Stimulated activated CD4-positive, alpha-beta T cell treated with anti-CD3 and anti-CD28 coated beads, Interleukin-12 subunit alpha, Interleukin-12 subunit beta, amount 100 ng/mL, for 48 hours (primary cell): ENCODE data around the gene IFI44.
A peak's percentile ranks its signal among the peaks of the same experiment; 100 is the strongest.

ENCODE experiments used
- DNase-seq, 3 donors: peaks; one replicate each; pipeline ENCODE4 v3.0.0-alpha.2; 2020; ENCODE audit warnings: low read depth in 2 of 3, low spot score in 1 of 3

Gene IFI44

DNA sequence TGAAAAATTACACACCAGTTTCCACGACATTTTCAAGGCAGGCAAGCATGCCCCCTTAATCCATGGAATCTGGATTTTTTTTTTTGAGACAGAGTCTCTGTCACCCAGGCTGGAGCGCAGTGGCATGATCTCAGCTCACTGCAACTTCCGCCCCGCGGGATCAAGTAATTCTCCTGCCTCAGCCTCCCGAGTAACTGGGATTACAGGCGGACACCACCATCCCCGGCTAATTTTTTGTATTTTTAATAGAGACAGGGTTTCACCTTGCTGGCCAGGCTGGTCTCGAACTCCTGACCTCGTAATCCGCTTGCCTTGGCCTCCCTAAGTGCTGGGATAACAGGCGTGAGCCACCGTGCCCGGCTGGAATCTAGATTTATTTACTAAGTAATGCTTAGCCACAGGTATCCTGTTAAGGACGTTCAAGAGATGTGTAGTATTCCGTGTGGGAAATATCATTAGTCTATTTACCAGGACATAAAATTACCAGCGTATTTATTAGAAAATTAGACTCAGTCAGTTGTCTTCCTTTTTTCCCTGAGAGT lies 2.5 kb downstream of the IFI44 start:
- DNase-seq, result no peak

DNA sequence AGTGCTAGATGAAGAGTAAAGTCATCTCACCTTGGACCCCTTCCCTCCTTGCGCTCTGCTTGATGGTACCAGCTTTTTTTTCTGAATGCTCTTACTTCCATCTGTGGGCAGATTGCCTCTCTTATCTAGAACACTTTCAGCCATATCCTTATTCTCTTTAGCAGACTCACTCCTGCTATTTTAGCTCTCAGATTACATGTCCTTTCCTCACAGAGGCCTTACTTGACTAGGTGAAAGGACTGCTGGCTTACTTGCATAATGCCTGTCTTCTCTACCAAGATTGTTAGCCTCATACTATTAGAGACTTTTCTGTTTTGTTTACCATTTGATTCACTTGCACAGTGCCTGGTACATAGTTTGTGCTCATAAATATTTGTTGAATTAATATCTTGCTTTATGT lies 9.3 kb downstream of the IFI44 start:
- DNase-seq, result no peak

DNA sequence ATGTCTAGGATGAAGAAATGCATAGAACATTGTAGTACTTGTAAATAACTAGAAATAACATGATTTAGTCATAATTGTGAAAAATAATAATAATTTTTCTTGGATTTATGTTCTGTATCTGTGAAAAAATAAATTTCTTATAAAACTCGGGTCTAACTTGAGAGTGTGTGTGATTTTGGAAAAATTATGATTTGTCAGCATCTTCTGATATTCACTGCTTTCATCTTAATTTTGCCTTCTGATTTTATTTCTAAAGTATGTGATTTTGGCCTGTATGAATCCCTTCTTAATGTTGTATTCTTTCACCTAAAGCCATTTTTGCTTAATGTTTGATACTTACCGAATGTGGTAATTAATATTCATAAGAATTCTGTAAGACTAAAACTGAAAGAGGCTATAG lies 14.3 kb downstream of the IFI44 start:
- DNase-seq, result no peak

DNA sequence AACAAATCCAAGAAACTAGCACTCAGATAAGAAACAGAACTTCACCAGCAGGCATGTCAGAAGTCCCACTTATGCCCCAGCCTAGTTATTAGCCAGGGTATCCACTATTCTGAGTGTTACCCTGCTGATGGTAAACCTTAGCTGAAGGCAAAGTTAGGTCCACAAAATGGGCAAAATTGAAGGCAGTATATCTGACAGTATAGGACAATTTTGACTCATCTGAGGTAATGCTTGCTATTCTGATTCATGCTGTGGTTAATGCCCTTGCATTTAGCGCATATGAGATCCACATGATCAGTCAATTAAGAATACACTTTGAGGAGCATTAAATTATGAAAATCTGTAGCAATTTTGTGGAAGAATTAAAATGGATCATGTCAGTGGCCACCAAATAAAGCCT lies 15.1 kb downstream of the IFI44 start:
- no peak for DNase-seq

DNA sequence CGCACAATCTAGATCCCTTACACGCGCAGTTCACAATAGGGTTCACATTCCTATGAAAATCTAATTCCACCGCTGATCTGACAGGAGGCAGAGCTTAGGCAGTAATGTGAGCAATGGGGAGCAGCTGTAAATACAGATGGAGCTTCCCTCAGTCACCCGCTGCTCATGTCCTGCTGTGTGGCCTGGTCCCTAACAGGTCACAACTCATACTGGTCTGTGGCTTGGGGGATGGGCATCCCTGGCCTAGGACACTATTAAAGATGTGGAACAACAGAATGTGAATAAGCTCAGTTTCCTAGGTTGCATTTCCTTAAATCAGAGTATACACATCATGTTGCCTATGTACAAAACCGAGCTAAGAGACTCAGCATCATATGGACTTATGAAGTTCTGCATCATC lies 16.2 kb downstream of the IFI44 start:
- no peak for DNase-seq

DNA sequence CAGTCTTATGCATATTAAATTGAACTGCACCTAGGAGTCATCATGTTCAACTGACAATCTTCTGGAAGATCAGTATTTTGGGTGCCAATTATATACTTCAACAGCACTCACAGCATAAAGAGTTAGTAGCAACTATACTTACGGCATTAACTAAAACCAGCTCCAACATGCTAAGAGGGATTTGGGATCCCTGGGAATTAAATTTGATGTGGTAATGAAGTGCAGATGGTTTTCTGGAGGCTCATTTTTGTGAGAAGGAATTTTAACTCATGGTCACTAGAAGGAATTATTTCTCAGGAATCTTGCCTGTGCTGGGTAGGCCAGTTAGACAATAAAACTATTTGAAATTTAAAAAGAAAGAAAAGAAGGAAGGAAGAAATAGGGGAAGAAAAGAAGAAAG lies 18.3 kb downstream of the IFI44 start:
- DNase-seq, result no peak

DNA sequence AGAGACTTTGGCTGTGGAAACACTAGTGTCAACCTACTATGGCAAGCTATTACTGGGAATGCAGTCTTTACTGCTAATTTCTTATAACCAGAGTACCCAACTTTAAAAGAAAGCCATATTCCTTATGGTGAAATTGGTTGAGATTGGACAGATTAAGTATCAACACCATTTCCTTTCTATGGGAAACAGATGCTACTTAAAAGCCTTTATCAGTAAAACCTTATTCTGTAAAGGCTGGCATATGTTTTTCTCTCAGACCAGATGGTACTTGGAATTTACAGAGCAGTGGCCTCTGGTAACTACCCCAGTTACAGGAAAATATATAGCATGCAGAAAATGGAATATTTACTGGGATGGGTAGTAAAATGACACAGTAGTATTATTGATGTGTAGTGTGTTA lies 18.8 kb downstream of the IFI44 start:
- no peak for DNase-seq

DNA sequence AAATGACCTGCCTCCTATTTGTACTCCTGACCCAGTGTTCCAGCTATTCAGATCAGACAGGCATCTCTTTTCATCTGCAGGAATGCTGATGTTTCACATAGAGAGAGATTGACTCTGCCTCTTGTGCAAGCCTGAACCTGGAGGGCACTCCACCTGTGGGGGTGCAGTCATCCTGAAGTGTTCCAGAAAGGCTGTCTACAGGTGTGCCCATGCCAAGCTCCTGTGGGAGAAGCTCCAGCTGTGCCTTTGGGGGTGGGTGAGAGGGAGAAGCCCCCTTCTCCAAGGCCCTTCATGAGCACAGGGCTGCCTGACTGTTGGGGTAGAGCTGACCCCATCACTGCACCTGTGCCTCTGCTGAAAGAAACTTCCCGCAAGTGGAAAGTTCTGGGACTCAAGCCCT lies 22.8 kb downstream of the IFI44 start:
- no peak for DNase-seq

DNA sequence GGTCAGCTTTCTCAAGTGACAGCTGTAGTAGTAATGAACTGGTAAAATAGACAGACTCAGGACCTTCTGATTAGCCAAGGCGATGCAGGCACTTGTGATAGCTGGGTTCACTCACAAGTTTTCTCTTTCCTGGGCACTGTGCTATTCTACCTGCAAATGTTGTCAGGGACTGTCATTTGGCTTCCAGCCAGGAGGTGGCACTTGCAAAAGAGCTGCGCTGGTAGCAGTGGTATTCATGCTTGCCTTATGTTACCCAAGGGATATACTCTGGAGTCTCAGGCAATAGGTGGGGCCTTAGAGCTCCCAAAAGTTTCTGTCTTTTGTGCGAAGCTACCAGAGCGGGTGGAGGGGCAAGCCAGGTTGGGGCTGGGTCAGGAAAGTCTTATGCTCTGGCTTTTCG lies 23.5 kb downstream of the IFI44 start:
- peak in 2 of 3 donors; percentile 9 to 11 for DNase-seq

DNA sequence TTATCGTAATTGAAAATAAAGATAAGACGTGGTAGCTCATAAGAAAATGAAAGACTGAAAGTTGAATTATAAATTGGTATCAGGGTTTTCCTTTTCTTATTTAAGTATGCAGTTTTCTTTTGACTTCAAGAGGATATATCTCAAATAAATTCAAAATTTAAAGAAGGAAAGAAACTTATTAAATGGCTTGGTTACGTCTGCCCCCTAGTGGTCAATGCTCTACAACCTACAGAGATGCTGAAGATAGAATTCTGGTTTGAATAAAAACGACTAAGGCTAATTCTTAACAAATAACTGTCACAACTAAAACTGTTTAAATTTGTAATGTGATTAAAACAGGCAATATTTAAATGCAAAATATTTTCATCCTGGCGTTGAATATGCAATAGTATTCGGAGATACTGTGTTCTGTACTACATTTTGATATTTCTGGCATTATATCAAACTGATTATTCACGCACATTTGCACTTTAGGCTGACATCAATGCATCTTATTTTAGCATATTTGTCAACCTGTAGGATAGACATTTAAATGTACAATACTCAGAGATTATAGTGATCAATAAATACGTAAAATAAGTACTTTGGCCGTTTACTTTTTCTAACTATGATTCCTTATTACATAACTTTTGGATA lies 26.8 kb downstream of the IFI44 start:
- DNase-seq, result peak in 2 of 3 donors; percentile 24 to 56

DNA sequence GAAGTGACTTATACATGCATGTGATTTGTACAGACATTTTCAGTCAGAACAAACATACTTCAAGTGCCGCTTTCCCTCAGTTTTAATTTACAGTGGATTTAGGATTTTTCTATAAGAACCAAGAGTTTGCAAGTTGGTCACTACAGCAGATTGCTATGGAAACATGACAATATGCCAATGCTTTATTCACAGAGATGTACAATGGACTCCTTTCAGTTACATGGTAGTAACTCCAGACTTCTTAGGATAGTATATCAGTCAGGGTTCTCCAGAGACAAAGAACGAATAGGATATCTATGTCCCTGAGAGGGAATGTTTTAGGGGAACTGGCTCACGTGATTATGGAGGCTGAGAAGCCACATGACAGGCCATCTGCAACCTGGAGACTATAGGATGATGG lies 27.4 kb downstream of the IFI44 start:
- DNase-seq, result no peak

DNA sequence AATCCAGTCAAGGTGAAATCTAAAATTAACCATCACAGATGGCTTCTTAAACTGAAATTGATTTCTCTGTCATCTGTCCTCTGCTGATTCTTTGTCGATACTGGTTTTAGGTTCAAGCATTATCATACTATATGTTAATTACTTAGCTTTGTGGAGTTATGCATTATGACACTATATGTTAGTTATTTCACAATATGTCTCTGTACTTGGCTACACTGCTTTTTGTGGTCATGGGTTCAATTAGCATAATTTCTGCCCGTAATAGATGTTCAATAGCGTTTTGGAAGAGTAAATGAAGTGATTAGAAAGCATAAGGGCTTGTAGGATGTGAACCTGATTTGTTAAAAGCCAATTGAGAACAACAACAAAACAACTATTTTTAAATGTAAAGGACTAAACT lies 28.2 kb downstream of the IFI44 start:
- no peak for DNase-seq

DNA sequence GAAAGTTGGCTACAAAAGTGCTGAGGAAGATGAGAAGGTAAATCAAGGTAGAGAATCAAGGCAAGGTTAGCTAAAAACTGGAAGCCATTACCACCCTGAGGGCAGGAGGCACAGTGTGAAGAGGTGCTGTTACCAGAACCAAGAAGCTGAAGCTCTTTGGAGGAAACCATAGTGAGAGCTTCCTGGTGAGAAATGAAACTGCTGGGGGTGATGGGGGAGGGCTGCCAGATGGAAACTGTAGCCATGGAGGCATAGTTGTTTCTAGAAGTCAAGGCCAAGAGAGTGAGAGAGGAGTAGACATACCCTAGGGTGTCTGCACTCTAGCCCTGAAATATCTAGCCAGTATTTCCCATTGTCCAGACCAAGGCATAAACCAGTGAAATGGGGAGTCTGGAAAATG lies 28.7 kb downstream of the IFI44 start:
- DNase-seq, result no peak

DNA sequence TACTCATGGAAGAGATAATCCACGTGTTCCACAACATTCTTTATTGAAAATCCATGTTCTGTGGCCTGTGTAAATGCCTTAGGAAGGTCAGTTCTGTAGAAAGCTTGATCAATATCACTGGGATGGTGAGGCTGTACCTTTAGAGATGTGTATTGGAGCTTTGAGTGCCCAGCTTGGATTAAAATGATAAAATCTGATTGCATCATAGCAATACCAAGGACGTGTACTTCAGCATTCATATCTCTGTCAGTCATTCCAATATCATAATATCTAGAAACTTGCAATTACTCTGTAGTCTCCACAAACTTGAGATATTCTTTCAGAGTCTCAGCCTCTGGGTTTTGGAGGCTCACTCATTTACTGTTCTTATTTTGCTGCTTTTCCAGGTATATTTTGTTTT lies 31.6 kb downstream of the IFI44 start:
- no peak for DNase-seq

DNA sequence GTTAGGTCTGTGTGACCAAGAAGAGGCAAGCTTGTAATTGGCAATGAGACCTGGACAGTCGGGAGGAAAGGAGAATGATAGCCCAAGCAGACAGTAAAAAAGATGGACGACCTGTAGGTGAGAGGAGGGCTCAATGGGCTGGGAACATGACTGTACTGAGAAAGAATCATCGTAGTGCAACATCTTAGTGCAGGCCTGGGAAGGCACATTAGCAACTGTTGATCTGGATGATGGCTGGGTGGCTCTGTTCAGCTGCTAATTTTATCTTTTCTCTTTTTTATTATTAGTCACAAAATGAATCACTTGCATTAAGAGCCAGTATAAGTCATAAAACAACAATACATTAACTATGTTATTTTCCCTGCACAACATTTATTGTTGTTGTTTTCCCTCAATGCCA lies 32.9 kb downstream of the IFI44 start:
- no peak for DNase-seq

DNA sequence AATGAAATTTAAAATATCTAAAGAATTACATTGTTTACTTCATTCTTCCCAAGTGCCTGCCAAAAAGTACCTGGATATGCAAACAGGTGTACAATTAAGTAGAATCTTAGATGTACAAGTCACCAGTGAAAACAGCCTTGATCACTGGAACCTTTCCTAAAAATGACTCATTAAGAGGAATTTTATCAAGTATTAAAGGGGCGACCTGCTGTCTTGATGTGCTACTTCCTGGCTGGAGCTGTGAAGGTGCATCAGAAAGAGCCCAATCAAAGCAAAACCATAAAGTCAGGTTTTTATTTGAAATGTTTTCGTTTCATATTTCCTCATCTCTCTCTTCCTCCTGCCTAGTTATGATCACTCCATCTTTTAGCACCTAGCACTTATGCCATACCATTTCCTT lies 33.4 kb downstream of the IFI44 start:
- no peak for DNase-seq

DNA sequence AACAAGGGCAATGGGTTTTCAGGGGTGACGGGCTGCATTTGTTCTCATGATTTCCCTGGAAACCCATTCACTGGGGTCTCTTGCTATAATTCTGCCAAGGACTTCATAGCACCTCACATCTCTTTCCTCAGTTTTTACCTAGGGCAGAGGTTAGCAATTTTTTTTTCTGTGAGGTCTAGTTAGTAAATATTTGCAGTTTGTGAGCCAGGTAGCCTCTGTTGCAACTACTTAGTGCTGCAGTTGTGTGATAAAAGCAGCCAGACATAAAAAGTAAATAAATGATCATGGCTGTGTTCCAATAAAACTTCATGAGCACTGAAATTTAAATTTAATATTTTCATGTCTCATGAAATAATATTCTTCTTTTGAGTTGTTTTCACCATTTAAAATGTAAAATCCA lies 37.7 kb downstream of the IFI44 start:
- no peak for DNase-seq

DNA sequence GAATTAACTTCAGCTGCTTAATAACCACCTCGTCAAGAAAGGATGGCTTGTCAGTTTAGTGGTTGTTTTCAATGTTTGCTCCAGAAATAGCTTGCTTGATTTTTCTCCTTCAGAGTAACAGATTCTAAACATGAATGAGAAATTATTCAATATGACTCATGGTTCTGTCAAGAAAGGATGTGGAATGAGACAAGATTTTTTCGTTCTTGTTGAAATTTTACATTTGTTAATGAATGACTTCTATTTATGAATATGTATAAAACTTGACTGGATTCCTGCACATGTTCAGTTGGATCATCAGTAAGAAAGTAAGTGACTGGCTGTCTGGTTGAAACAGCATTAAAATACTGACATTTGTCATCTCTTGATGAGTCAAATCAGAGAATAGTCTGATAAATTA lies 38.3 kb downstream of the IFI44 start:
- no peak for DNase-seq

DNA sequence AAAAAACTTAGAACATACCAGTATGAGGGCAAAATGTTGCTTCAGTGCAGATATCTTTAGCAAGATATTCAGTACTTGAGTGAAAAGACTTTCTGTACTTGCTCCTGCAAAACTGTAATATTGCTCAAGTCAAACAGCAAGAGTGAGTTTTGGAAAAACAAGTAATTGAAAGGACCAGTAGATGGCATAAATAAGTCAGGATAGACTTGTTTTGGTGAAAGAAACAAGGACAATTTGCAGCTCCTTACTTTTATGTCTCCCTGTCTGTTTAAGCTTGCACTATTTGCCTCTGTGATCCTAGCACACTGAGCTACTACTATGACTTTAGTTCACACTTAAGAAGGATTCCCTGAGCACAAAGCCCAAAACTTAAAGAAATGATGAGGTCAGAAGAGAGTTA lies 39.1 kb downstream of the IFI44 start:
- DNase-seq, result no peak

DNA sequence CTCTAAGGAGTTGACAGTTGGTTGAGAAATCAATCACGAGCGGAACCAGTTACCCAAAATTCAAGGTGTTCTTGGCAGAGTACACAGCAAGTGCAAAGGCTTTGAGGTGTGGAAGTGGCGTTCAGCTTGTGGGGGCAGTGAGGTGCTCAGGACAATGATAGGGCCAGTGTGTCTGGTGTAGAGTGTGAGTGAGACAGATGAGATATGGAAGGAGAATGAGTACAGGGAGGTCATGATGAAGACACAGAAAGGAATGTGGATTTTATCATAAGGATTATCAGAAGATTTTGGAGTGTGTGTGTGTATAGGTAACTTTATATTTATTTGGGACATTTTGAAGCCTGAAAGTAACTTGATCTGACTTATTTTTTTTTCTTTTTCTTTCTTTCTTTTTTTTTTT lies 40.9 kb downstream of the IFI44 start:
- no peak for DNase-seq

DNA sequence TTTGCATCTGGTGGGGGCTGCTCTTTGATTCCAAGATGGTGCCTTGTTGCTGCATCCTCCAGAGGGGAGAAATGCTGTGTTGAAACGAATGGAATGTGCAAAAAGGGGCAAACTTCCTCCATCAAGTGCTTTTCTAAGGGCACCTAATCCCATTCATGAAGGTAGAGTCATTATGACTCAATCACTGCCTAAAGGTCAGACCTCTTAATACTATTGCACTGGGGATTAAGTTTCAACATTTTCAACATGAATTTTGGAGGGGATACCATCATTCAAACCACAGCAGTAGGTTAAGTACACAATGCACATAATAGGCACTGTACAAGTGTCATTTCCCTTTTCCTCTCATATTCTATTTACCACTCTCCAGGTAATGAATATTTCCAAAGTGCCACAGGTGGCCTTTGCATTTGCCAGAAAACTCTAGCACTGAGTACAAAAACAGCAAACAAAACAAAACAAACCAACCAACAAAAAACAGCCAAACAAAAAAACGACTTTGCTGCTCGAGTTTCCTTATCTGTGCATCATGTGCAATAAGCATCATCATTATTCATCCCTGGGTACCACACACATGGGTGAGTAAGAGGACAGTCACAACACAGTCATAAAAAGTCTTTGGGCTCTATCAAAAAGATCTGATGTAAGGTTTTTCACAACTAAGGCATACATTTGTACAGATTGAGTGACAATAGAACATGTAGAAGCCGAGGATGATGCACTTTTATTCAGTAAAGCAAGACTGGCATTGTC lies 42.5 kb downstream of the IFI44 start:
- DNase-seq, result no peak

DNA sequence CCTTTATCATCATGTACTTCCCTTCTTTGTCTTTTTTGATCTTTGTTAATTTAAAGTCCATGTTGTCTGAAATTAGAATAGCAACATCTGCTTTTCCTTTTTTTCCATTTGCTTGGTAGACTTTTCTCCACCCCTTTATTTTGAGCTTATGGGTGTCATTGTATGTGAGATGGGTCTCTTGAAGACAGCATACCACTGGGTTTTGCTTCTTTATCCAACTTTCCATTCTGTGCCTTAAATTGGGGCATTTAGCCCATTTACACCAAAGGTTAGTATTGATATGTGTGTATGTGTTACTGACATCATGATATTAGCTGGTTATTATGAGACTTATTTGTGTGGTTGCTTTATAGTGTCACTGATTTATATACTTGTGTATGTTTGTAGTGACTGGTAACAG lies 50.2 kb downstream of the IFI44 start:
- no peak for DNase-seq

DNA sequence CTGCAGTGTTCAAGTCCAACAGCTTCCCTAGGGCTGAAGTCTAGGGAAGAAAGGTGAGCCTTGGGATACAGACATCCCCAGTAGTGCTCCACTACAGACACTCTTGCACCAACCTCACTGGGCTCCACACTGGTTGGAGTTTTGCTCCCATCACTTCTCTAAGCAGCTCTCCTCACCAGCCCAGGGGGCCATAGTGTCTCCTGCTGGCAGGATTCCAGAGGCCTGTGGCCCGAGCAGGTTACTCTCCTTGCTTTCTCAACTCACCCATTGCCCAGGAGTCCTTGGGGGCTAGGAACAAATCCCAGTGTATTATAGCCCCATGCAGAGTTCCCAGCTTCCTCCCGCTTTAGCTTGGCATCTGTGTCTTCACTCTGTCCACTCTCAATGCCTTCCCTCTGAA lies 52.8 kb downstream of the IFI44 start:
- DNase-seq, result no peak
